Hematopoietic multipotent progenitor cell treated with erythropoietin and hydrocortisone succinate and interleukin-3 and kit ligand, for 4 days (in vitro differentiated cells): ENCODE measurements around the gene PLAAT5.
"Not testable (repeated sequence)": the region's sequence is repeated elsewhere in the genome, so short reads cannot be mapped to it uniquely, and the experiment has no call there.

Experiments
- DNase-seq: peaks from one replicate; pipeline ENCODE4 v3.0.0-alpha.2; 2015

PLAAT5 gene, protein sequence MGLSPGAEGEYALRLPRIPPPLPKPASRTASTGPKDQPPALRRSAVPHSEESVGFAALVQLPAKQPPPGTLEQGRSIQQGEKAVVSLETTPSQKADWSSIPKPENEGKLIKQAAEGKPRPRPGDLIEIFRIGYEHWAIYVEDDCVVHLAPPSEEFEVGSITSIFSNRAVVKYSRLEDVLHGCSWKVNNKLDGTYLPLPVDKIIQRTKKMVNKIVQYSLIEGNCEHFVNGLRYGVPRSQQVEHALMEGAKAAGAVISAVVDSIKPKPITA

DNA sequence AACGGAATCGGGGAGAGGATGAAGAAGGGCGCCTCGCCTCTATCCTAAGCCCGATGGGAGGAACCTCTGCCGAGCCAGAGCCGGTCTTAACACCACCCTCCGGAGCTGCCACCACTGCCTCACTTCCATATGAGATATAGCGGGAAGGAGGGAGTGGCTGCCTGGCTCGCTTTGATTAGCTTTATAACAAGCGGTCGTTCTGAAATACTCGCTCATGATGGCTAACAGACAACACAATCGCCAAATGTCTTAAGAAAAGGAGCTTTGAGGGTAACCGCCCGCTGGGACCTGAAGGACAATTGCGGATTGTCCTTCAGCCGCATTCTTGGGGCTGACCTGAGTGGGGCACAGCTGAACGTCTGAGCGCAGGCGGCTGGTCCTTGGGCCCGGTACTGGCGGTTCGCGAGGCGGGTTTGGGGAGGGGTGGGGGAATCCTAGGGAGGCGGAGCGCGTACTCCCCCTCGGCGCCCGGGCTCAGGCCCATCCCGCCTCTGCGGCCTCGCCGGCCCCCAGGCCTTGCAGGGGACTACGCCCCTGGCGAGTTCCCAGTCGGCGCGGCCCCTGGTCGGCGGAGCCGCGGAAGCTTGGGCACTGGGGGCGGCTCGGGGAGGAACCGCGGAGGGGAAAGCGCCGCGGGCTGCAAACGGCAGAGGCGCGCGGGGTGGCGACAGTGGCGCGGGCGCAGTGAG is at the start of gene PLAAT5:
Gene PLAAT5 (minus strand): TSS at position 617 of the 689 bp plus-strand sequence. CDS start 133 bp downstream, at position 484.
- peak; percentile 87 for DNase-seq

DNA sequence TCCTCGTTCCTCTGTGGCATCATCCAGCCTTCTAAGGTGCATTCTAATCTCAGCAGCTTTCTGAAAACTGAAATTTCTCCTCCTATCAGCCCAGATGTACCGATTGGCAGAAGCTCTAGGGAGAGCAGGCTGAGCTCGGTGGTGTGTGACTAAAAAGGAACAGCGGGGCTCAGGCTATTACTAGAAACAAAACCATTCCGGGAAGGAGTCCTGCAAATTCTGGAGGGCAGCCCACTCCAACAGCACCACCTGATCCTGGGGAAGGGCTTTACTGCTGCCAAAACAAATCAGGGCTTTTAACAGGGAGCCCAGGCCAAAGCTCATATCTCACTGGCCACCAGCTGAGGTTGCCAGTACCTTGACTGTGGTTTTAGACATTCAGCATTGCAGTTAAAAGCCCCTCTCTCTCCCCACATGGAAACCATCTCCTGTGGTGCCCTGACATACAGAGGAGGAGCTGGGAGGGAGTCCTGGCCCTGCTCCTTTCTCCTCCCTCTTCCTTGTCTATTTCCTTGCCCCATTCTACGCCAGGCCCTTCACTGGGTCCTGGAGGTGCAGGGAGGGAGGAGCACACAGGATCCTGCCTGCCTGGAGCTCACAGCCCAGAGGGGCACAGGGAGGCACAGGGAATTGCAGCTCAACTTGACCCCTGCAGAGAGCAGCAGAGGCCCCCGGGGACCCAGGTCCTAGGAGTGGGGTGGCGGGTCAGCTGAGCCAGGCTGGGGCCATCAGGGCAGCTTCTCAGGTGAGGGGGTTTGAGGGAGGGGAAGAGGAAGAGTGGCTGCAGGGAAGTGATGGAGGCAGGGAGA is 46.5 kb upstream of the PLAAT5 start:
- no peak for DNase-seq

DNA sequence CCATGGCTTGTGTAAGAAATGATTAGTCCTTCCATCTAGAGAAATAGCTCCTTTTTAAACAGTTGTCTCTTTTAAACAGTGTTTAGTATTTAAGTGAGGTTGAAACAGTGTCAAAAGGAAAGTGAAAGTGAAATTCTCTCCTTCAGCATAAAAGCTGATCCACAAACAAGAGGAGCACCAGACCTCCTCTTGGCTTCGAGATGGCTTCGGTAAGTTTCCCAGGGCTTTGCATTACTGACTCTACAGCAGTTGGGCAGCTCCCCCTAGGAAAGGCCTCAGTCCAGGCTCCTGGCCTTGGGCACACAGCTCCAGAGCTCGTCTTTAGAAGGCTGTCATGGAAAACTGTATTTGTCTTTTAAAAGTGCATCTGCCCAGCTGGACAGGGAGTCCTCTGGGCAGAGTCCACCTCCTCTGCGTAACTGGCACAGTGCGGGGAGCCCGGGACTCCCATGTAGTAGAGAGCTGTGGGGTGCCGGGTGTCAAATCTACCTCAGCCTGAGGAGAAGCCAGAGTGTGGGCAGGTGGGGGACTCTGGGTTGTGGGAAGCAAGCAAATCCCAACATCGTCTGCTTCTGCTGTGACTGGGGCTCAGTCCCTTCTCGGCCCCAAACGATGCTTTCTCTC is 45.8 kb upstream of the PLAAT5 start, which contains the start of gene PLAAT4:
Gene PLAAT4 (plus strand): TSS at position 140 of the 624 bp plus-strand sequence. CDS start 61 bp downstream, at position 201.
- DNase-seq = peak; percentile 52

DNA sequence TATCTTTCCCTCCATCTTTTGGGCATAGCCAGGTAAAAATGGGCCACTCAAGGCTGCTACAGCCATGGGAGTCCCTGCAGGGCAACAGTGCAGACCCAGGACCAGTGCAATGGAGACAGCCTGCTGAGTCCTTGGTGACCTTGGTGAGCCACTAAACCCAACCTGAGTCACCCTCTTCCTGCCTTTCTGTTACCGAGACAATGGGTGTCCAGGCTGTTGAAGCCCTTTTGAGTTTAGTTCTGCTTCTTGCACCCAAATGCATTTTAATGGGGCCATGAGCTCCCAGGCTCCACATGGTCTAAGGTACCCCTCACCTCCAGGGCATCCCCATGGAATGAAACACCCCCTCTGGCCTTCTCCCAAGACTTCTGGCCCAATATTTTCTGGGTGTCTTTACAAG is 44.8 kb upstream of the PLAAT5 start:
- peak; percentile 21 for DNase-seq

DNA sequence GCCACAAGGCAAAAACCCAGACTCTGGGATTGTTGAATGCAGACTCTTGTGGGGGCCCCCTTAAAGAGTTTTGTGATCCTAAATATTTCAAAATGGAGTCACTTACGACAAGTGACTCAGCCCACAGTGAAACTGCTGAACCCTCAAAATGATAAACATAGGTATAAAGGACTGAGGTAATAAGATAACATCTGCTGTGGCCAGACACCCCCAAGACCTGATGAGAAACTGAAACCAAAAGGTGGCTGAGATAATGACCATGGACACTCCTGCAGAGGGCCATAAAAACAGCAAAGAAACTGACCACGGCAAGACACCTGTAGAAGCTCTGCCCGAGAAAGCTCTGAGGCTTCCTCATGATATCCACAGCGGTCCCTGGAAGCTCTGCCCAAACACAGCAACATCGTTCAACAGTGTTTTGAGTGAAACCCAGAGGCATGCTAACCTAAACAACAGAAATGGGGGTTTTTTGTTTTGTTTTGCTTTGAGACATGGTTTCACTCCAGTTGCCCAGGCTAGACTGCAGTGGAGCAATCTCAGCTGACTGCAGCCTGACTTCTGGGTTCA is 44.0 kb upstream of the PLAAT5 start:
- no peak for DNase-seq

DNA sequence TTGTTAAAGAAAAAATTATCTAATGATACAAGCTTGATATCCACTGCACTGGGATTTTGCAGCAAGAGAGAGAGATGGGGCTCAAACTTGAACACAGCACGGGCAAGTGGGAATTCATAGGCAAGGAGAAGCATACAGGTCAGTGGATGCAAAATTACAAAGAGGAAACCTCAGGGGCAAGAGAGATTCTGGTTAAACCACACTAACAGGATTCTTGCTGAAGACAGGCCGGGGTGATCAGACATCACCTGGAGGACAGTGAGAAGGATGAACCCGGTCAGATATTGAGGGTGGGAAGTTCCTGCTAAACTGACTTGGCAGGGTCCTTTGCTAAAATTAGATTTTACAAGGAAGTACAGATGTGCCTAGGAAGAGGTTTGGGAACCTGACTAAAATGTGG is 43.1 kb upstream of the PLAAT5 start:
- no peak for DNase-seq

DNA sequence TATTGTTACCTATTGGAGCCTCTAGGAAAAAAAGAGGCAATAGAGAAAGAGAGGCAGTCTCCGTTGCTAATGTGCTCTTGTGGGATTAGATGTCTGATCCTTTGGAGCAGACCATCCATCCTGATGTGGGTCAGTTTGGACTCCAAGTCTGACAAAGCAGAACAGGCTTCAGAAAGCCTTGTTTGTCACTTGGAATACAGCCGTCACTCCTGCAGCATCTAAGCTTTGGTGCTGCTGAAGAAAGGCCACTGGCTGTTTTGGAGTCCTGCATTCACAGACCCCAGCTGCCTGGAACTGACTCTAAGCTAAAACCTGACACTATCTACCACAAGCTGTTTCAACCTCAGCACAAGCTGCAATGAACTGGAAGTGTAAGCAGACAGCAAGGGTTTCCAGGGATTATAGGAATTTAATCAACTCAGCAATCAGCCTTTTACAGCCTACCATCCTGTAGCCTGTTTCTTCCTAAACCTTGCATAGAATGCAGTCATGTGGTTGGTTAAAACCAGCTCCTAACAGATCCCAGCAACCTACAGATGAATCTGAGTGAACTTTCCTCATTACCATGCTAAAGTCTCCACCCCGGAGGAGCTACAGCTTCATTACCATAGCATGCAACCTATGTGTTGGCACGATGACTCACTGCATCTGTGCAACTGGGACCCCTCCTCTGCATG is 42.0 kb upstream of the PLAAT5 start:
- DNase-seq = no peak

DNA sequence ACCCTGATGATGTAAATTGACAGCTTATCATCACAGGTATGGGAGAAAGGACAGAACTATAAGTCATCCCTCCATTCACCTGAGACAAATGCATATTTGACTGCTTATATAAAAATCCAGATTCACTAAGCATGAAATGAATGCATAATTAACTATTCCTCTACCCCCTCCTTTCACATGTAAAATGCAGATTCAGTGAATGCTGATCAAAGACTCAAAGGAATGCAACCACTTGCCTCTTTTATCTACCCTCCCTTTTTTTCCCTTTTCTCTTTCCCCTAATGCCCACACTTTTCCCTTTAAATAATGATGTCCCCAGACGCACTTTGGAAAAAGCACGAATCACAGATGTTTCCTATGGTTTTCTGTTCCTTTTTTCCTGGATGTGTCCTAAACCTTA is 41.1 kb upstream of the PLAAT5 start:
- DNase-seq = no peak

DNA sequence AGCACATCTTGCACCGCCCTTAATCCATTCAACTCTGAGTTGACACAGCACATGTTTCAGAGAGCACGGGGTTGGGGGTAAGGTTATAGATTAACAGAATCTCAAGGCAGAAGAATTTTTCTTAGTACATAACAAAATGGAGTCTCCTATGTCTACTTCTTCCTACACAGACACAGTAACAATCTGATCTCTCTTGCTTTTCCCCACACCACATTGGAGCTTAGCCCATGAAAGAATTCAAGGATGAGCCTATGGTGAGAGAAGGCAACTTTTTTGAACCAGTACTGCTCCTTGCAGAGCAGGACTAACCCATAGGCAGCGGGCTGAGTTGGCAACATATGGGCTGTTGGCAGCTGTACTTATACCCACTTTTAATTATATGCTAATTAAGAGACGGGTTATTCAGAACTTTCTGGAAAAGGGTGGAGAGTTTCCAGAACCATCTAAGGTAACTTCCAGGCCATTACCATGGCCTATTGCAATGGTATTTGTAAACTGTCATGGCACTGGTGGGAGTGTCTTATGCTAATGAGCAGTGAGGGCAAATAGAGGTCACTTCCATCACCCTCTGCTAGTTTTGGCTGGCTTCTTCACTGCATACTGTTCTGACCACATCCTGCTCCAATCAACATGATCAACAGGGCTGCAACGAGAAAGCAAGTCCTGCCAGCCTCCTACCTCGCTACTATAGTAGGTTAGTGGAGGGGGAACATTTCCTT is 40.3 kb upstream of the PLAAT5 start:
- peak; percentile 68 for DNase-seq

DNA sequence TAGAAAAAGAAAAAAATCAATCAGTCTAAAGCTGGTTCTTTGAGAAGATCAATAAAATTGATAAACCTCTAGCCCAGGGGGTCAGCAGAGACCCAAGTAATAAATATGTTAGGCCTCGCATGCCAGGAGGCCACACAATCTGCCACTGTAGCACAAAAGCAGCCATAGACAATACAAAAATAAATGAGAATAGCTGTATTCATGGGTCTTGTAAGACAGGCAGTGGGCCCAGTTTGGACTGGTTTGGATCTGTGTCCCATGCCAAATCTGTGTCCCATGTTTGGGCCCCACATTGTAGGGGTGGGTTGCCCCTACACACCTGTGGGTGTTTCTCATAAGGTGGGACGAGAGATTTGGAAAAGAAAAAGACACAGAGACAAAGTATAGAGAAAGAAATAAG is 39.1 kb upstream of the PLAAT5 start:
- no peak for DNase-seq

DNA sequence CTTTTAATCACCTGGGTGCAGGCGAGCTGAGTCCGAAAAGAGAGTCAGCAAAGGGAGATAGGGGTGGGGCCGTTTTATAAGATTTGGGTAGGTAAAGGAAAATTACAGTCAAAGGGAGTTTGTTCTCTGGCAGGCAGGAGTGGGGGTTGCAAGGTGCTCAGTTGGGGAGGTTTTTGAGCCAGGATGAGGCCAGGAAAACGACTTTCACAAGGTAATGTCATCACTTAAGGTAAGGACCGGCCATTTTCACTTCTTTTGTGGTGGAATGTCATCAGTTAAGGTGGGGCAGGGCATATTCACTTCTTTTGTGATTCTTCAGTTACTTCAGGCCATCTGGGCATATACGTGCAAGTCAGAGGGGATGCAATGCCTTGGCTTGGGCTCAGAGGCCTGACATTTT is 38.4 kb upstream of the PLAAT5 start:
- not testable (repeated sequence) for DNase-seq

DNA sequence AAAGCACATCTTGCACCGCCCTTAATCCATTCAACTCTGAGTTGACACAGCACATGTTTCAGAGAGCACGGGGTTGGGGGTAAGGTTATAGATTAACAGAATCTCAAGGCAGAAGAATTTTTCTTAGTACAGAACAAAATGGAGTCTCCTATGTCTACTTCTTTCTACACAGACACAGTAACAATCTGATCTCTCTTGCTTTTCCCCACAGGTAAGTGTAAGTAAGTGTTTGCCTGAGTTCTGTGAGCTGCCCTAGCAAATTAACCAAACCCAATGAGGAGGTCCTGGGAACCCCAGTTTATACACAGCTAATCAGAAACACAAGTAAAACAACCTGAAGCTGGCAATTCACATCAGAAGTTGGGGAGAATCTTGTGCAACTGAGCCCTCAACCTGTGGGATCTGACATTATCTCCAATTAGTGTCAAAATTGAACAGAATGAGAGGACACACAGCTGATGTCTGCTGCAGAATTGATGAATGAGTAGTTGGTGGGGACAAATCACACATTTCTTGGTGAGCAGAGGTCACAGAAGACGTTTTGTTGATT is 37.8 kb upstream of the PLAAT5 start:
- DNase-seq = not testable (repeated sequence)

DNA sequence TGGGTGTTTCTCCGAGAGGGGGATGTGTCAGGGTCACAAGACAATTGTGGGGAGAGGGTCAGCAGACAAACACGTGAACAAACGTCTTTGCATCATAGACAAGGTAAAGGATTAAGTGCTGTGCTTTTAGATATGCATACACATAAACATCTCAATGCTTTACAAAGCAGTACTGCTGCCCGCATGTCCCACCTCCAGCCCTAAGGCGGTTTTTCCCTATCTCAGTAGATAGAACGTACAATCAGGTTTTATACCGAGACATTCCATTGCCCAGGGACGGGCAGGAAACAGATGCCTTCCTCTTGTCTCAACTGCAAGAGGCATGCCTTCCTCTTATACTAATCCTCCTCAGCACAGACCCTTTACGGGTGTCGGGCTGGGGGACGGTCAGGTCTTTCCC is 37.2 kb upstream of the PLAAT5 start:
- not testable (repeated sequence) for DNase-seq

DNA sequence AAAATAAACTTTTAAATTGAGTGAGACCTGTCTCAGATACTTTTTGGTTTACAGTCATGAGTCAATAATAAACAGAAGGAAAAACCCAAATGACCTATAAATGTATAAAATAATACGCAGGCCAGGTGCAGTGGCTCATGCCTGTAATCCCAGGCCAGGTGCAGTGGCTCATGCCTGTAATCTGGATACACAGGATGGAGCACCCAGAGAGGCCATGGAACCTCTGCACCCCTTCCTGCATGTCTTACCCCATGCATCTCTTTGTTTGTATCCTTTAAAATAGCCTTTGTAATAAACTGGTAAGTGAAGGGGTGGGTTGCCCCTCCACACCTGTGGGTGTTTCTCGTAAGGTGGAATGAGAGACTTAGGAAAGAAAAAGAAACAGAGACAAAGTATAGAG is 36.7 kb upstream of the PLAAT5 start:
- DNase-seq = no peak

DNA sequence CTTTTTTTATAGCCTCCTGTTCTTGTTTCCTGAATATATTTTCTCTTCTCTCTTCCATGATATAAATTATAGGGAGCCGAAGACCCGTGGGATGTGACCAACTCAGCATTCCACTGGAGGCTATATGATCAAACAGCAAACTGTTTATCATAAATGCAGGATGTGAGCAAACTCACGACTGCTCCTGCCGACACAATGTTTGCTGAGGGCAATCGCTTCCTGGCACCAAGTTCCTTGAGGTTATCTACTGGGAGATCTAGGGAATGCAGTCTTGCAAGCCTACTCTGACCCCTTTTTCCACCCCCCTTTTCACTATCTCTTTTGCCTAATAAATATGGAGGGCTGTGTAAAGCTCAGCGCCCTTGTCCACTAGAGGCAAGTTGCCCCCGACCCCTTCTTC is 32.2 kb upstream of the PLAAT5 start:
- DNase-seq = no peak

DNA sequence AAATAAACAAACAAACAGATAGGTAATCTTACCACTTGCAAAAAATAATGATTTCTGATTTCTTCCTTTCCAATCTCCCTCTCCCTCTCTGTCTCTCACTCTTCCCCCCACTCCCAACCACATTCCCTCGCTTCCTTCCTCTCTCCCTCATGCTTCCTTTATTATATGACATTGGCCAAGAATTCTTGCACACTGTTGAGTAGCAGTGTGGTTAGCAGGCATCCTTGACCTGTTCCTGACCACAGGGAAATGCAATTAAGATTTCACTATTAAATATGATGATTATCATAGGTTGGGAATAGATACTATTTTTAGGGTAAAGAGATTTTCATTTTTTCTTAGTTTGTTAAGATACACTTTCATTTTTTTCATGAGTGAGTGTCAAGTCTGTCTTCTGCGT is 30.9 kb upstream of the PLAAT5 start:
- DNase-seq = no peak

DNA sequence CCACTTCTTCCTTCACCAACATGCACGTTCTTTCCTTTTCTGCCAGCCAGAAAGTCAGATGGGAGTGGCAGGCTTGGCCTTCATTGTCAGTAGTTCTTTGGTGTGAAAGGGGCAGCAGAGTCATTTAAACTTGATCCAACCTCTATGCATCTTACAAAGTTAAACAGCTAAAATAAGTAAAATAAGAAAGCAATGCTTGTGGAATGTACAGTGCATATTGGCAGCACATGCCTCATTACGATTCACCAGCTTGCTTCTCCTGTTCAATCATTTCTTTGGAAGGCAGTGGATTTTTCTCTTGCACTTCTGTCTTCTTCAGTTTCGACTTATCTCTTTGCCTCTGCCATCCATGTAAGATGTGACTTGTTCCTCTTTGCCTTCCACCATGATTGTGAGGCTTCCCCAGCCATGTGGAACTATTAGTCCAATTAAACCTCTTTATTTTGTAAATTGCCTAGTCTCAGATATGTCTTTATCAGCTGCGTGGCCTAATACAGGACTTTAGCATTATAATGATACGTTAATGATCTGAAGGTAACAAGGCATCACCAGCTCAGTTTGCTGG is 29.7 kb upstream of the PLAAT5 start:
- DNase-seq = no peak

DNA sequence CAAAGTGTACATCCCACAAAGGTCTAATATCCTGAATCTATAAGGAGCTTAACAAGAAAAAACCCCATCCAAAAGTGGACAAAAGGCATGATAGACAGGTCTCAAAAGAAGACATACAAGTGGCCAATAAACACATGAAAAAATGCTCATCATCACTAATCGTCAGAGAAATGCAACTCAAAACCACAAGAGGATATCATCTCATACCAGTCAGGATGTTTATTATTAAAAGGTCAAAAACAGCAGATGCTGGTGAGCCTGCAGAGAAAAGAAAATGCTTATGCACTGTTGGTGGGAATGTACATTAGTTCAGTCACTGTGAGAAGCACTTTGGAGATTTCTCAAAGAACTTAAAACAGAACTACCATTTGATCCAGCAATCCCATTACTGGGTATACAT is 27.6 kb upstream of the PLAAT5 start:
- DNase-seq = peak; percentile 81

DNA sequence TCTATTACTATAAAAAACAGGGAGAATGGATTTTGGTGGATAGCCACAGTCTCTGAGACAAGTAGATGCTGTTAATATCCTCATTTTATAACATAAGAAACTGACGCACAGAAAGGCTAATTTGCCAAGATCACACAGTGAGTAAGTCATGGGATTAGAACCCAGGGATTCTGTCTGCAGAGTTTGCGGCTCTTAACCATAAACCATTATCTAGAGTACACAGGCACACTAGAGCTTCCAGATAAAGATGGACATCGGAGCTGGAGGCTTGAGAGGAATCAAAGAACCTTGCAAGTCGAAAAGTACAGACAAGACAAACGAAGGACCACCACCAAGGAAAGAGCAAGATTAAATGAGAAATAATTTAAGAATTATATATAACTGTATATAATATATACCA is 26.2 kb upstream of the PLAAT5 start:
- peak; percentile 92 for DNase-seq

DNA sequence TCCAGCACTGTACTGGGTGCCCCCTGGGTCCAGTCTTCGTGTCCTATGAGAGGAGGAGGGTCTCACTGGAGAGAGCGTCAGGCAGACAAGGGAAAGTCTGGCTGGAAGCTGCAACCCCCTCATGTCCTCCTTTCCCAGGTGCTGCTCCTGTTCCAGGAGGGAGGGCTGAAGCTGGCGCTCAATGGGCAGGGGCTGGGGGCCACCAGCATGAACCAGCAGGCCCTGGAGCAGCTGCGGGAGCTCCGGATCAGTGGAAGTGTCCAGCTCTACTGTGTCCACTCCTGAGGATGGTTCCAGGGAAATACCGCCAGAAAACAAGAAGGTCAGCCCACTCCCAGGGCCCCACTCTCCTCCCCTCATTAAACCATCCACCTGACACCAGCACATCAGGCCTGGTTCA is 25.1 kb upstream of the PLAAT5 start:
- no peak for DNase-seq

DNA sequence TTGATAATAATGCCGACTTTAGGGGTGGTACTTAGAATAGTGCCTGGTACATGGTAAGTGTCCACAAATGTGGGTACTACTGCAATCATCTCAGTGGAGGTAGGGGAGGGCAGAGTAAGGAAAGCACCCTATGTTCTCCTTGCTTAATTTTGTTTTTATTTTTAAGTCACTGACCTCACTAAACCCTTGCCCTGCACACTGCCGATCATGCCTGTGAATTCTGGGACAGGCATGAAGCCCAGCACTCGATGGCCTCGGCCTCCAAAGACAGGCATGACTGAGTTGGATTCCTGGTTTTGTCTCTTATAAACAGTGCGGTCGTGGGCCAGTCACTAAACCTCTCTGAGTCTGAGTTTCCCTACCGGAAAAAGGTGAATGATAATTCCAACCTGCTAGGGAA is 21.8 kb upstream of the PLAAT5 start:
- no peak for DNase-seq
